GM10248 (cell line): ENCODE results near the gene TSSK2.
"Not testable (repeated sequence)": the region's sequence is repeated elsewhere in the genome, so short reads cannot be mapped to it uniquely, and the experiment has no call there.

ENCODE experiments used
- CTCF ChIA-PET: fragments of 300-600 bp; sonication (Branson Sonifier 250); formaldehyde crosslinking; extraction: SDS; loops from one replicate; lab custom pipeline; 2021; ENCODE audit warnings: antibody characterized with exemption; lab: Yijun Ruan, JAX
- POLR2A ChIA-PET: fragments of 350-650 bp; sonication (Branson Sonifier 250); formaldehyde crosslinking; extraction: SDS; loops from one replicate; lab custom pipeline; 2020; ENCODE audit warnings: antibody characterized with exemption; lab: Yijun Ruan, JAX
- DNase-seq: peaks from one replicate; pipeline ENCODE4 v3.0.0; 2012; ENCODE audit errors: extremely low spot score
- CTCF ChIP-seq: IDR thresholded peaks from 2 replicates; pipeline ENCODE4 v1.5.1; 2012; ENCODE audit warnings: mild to moderate bottlenecking, low read depth; ENCODE audit errors: extremely low read depth, missing control alignments, control extremely low read depth

Gene TSSK2

GRCh38 chr22:19130959-19131684 is at the start of gene TSSK2:
Gene TSSK2 (plus strand): TSS chr22:19131308. CDS start chr22:19131400, 92 bp downstream.
- no peak for TF ChIP-seq CTCF
- DNase-seq, result no peak
- ChIA-PET POLR2A (interaction anchor here (1.9 kb wide), 1 partner anchor 9 kb away, joined by 4 read pairs; the partner anchor contains the start of gene DGCR2), CTCF (interaction anchor here (0.8 to 1.0 kb wide), 4 partner anchors 13 to 779 kb away, joined by 3 to 4 read pairs (median 3); partner anchors contain the start of gene ESS2)

- DNase-seq, result no peak
- no peak for TF ChIP-seq CTCF
- ChIA-PET CTCF (no interaction called here), POLR2A (no interaction called here)
These were observed 49.8 kb upstream of the TSSK2 start for GRCh38 chr22:19081351-19081750.

GRCh38 chr22:19082101-19082500 is 49.0 kb upstream of the TSSK2 start:
- no peak for TF ChIP-seq CTCF
- DNase-seq, result no peak
- CTCF ChIA-PET, result interaction anchor here (1.1 kb wide), 1 partner anchor 26 kb away, joined by 3 read pairs; no protein-coding TSS in a partner anchor
- POLR2A ChIA-PET, result interaction anchor here (0.7 kb wide), 1 partner anchor 18 kb away, joined by 3 read pairs; no protein-coding TSS in a partner anchor

GRCh38 chr22:19082793-19083192 is 48.3 kb upstream of the TSSK2 start:
- no peak for TF ChIP-seq CTCF
- ChIA-PET CTCF (interaction anchor here (1.1 kb wide), 1 partner anchor 25 kb away, joined by 3 read pairs; no protein-coding TSS in a partner anchor), POLR2A (interaction anchor here (0.7 kb wide), 1 partner anchor 17 kb away, joined by 3 read pairs; no protein-coding TSS in a partner anchor)
- DNase-seq, result no peak

GRCh38 chr22:19084126-19084525 is 47.0 kb upstream of the TSSK2 start:
- CTCF ChIA-PET, DNase-seq: not testable (repeated sequence)
- POLR2A ChIA-PET, result interaction anchor here (0.6 kb wide), 1 partner anchor 12 kb away, joined by 3 read pairs; no protein-coding TSS in a partner anchor

- DNase-seq, POLR2A ChIA-PET: not testable (repeated sequence)
- CTCF ChIA-PET, result interaction anchor here (2.1 kb wide), 2 partner anchors 8 to 31 kb away, joined by 6 to 7 read pairs; no protein-coding TSS in a partner anchor
These were observed 46.5 kb upstream of the TSSK2 start for GRCh38 chr22:19084586-19084985.

- DNase-seq, result peak; percentile 50
- ChIA-PET CTCF (interaction anchor here (1.2 to 2.1 kb wide), 3 partner anchors 9 to 31 kb away, joined by 3 to 7 read pairs (median 6); no protein-coding TSS in a partner anchor), POLR2A (no interaction called here)
- peak; percentile 37 for TF ChIP-seq CTCF
These were observed 45.8 kb upstream of the TSSK2 start for GRCh38 chr22:19085233-19085718.
